GM21526 (cell line): ENCODE measurements around the gene CDKL1.
"Not testable (repeated sequence)": the region's sequence is repeated elsewhere in the genome, so short reads cannot be mapped to it uniquely, and the experiment has no call there.

Source experiments
- ATAC-seq: cut with Tn5 transposase; IDR thresholded peaks from one replicate; pipeline ENCODE4 v1.9.1; 2021; ENCODE audit warnings: moderate library complexity; ENCODE audit not compliant: unreplicated experiment, low FRiP score

Gene CDKL1

DNA sequence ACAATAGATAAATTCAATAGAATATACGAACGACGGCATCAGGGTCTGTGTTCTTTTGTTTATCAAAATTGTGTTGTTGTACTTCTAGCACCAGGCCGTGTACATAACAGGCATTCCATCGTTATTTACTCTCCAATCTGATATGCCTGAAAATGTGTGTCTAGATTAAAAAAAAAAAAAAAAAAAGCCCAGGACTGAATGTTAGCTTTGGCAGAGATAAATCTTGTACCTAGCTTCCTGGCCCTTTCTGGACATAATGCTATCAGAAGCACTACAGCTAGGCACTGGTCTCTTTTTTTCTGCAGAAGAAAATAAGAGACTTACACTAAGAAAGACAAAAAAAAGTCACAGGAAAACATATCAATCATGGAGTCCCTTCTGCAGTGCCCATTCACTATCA, 37.0 kb downstream of the CDKL1 start:
- ATAC-seq, result no peak

DNA sequence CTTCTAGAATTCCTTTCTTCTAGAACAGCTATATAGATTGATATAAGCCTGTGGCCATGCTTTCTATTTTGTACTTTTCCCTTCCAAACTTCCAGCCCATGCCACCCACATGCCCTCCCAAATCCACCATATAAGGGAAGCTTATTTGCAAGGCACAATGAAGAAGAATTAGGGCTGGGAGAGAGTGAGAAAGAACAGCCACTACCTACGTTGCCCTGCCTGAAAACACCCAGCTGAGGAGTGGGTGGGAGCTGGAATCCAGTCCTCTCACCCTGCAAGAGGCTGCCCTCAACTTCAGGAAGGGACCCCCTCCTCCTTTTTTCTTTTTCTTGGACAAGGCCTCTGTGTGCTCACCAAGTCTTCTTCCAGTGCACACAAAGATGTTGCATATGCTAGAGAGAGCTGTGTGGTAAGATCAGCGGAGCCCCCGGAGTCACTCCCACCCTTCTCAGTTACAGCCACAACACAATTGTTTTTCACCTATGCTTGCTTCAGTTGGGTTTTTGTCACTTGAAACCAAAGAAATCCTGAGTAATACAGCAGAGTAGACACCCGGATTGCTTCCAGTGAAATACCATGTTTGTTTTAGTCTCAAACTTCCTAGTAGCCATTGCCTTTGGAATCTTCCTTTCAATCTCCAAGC, 38.8 kb downstream of the CDKL1 start:
- ATAC-seq, result no peak

DNA sequence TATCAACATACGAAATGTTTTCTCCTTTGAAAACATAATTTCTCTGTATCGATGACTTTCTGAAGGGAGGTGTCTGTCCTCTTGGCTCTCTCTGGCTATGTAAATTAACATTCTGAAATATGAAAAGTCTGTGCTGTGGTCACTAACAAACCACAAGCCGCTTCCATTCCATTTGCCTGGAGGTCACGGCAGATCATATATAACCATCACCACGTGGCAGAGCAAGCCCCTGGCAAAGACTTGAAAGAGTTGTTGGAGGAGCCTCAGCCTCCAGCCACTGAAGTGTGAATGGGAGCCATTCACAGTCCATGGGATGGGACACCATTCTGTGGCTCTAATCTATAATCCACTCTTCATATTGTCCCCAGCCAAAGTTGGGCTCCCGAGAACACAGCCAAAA, 39.6 kb downstream of the CDKL1 start:
- no peak for ATAC-seq

DNA sequence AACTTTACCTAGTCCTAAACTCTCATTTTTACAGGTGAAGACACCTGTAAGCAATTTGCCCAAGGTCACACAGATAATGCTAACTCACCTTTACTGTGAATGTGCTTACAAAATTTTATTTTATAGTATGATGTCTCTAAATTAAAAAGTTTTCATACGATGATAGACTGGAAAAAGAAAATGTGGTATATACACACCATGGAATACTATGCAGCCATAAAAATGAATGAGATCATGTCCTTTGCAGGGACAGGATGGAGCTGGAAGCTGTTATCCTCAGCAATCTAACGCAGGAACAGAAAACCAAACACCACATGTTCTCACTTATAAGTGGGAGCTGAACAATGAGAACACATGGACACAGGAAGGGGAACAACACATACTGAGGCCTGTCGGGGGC, 40.4 kb downstream of the CDKL1 start:
- ATAC-seq, result not testable (repeated sequence)

DNA sequence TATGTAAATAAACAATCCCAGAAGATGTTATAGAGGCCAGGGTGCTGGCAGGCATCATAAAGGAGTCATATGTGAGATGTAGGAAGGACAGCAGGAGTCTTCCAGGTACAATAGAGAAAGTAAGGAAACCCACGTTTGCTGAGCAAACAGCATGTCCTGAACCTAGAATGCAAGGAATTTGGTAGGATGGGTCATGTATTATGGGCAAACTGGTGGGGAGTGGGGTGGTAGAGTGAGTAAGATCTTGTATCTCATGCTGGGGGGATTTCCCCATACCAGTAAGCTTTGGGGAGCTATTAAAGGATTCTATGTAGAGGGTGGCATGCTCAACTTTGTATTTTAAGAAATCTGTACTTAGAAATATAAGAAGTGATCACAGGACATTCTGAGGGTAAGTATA, 41.0 kb downstream of the CDKL1 start:
- ATAC-seq, result no peak

DNA sequence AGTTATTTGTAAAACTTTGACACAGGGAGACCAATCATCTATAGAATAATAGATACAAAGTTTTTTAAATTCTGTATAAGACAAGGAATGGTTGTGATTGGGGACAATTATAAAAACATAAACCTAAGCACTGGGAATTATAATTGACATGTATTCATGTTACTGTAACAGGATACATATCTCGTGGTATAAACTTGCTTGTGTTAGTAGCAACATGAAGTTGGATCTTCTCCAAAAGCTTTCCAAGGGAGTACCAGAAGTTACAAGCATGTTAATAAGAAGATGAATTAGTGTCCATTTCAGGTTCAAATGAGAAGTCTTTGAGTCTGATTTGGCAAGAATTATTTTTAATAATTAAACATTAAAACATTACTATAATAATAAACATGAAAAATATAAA, 42.2 kb downstream of the CDKL1 start:
- ATAC-seq, result no peak

DNA sequence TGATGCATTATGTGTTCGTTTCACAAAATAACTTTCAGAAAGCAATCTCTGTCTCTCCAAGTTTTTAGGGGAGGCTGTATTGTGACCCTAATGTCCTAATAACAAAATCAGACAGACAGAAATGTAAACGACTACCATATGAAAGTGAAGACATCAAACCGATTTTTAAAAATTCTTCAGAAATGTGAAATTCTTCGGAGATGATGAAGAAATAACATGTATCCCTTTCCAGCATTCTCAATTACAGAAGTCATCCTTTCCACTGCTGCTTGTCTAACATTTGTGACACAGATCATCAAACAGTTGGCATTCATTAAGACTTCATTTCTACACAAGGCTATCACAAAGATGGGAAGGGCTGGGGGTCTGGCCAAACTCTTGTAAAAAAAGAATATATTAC, 43.6 kb downstream of the CDKL1 start:
- no peak for ATAC-seq

DNA sequence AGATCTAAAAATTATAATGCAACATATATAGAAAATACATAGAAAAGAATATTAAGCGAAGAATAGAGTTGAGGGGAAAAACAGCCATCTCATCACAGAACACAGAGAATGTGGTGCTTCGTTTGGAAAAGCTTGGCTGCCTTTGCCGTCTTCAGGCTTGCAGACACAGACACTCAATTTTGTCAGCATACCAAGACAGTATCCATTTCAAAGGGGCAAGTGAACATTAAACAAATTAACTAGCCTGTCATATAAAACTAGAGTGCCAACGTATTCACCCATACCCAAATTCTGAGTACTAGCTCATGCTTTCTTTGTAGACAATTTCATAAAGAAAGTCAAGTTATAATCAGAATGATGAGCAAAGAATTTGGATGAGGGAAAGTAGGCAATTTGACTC, 44.1 kb downstream of the CDKL1 start:
- no peak for ATAC-seq

DNA sequence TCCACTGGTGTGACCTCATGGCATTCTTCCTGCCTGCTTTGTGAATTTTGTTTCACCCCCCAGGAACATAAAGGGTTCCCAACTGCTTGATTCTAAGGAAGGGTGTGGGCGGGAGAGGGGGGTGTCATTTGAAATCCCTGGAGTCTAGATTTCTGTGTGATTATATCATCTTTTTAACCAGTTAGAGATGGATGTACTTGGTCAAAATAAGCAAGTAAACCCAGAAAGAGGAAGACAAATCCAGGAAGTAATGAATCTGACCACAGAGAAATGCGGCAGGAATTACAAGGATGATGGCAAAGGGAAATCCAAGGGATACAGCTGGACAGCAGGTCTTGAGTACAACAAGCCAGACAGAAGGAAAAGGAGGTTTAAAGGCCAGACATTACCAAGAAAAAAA, 45.7 kb downstream of the CDKL1 start:
- ATAC-seq, result no peak

DNA sequence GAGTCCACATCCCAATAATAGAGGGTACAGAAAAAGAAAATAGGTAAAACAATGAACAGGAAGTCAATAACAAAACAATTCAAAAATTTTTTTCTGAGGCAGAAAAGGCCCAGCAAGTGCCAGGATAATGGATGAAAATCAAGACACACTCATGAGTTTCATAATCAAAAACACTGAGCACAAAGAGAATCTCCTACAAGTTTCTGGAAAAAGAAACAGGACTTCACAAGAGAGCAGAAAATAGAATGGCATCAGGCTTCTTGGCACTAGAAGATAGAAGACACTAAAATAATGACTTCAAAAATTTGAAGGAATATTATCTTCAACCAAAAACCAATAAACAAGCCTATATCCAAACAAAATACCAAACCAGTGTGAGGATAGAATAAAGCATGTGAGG, 47.7 kb downstream of the CDKL1 start:
- ATAC-seq, result no peak

DNA sequence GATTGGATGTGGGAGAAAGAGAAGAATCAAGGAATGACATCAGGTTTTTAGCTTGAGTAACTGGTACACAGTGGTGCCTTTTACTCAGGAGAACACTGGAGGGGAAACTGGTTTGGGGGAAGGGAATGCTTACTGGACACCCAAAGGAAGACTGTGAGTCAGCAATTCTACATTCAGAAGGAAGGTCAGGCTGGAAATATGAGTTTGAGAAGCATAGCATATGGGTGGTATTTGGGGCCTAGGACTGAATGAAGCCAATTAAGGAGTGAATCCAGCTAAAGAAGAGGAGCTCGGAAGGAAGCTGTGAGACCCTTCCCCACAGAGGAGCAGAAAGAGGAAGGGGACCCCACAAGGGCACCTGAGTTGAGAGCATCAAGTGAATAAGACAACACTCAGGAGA, 49.2 kb downstream of the CDKL1 start:
- no peak for ATAC-seq

DNA sequence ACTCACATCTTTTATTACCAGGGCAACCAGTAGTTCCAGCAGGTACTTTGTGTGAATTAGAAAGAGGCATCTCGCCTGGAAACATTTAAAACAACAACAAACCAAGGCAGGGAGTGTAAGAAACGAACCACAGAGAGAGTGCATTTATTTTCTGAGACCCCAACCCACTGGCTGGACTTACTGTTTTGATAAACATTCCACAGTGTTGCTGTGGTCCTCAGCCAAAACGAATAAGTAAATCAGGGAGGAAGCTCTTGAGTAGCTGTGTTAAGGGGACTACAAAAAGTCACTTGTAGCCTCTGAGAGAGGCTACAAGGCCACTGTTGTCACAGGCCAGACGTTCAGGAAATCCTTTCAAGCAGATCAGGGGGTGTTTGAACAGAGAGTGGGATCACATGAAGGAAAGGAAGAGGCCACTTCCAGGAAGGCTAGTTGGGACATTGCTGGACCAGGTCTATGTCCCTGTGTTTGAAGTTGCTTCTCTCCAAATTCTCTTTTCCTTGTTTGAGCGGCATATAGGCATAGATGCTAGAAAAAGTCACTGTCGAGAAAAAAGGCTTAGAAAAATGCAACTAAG, 50.7 kb downstream of the CDKL1 start:
- no peak for ATAC-seq

DNA sequence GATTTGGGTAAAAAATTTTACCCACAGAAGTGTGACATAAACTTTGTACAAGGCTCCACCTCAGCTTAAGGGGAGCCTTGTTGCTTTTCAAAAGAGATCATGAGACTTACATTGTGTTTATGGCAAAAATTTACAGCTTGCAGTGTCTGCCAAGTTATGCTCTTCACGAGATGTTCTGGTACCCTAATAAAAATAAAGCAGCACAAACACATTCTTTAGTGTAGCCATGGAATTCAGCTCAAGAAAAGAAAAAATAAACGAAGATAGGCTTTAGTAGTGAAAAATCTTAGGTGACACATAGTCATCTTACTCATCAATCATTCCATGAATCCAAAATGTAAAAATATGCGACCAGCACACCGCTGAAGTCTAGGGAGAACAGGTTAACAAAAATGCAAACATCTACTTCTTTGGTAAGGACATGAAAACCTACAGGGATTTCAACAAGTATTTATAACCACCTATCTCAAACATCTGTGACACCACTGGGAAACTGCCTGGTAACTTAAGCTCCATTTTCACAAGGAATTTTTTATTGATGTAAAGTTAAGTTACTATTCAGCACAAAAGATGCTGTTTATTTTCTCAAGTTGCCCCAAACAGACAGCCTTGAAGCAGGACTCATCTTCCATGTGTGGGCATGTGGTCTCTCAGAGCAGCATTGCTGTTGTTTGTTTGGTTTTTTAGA, 51.7 kb downstream of the CDKL1 start:
- ATAC-seq, result no peak

DNA sequence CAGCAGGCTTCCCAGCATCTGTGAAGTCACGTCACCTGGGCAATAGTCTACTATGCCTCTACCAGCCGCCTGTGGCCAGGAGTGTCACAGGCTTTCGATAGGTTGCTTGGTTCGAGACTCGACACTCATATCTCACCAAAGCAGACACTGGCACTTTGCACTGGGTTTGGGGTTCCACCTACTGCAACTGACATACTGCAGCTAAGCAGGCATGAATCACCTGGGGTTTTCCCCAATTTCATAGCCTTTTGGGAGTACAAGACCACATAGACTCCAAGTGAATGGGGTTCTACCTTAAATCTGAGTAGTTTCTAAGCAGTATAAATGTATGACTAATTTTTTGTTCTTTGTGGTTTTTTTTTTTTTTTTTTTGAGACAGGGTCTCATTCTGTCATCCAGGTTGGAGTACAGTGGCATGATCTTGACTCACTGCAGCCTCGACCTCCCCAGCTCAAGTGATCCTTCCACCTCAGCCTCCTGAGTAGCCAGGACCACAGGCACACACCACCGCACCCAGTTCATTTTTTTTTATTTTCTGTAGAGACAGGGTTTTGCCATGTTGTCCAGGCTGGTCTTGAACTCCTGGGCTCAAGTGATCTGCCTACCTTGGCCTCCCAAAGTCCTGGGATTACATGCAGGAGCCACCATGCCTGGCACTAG, 52.4 kb downstream of the CDKL1 start:
- ATAC-seq, result no peak

DNA sequence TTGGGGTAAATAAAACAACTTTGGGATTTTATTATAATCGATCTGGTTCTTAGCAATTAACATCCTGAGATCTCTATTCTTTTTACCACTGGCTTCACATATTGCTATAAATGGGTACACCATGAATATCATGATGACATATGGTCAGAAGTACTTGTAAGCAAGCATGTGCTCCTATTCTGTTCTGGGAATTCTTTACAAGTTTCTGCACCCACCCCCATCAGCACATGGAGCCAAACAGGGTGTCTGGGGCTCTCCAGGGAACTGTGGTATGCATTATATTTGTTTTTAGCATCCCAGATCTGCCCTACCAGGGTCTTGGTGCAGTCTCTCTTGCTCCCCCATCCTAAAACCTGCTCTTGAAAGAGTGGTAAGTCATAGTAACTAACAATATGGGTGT, 53.2 kb downstream of the CDKL1 start:
- no peak for ATAC-seq

DNA sequence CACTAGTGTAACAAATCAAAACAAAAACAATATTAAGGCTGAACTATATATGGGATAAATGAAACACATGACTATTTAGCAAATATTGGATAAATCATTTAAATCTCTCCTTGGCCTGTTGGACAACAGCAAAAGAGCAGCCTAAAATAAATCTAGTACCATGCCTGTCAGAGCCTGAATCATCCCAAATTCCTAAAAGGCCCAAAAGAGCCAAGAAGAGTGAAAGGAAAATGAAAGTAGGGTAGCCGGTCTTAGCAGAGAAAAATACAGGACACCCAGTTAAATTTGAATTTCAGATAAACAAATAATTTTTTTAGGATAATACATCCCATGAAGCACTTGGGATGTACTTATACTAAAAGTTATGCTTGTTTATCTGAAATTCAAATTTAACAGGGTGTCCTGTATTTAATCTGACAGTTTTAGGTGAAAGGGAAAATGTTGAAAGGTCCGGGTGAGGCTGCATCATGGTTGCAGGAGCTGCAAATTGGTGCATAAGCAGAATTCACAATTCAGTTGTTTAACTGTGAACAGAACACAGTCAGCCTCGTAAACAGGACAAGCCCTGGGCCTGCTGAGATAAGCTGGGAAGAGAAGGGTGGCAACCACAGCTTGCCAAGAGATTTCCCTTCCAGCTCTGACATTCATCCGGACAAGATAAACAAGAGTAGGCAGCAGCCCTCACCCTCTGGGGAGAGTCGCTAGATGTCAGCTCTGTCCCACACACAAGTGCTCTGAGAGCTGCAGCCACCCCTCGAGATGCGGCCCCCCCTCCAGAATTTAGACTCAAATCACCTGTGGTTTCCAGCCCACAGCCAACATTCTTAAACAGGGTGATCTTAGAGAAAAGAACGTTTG, 54.2 kb downstream of the CDKL1 start:
- ATAC-seq, result no peak

DNA sequence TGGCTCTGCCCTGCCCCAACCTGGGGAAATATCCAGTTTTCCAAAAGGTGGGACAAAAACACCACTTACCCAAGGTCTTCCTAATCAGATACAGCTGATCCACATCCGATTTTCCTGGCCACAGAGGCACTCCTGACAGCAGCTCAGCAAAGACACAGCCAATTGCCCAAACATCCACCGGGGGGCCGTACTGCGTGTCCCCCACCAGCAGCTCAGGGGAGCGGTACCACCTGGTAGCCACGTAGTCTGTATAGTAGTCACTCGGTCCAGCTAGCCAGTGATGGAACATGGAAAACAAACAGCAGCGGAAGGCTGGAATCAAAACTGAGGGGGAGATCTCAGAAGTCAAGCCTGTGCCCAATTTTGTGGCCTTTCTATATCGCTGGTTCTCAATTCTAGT, 55.7 kb downstream of the CDKL1 start:
- ATAC-seq, result no peak

DNA sequence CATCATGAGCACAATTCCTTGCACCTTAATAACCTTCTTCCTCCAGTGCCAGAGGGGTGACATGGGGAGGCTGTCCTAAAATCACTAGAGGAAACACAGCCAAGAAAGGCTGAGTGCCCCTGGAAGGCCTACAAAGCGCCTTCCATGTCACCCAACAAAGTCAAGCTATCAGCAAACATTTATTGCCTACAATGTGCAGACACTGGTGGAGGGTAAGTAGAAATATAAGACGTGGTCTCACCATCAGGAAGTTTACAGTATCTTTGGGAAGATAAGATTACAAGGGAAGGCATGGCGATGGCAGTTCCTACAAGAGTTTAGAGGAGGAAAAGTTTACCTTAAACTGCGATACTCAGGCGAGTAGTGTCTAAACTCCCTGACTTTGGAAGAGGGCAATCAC, 56.6 kb downstream of the CDKL1 start:
- no peak for ATAC-seq

DNA sequence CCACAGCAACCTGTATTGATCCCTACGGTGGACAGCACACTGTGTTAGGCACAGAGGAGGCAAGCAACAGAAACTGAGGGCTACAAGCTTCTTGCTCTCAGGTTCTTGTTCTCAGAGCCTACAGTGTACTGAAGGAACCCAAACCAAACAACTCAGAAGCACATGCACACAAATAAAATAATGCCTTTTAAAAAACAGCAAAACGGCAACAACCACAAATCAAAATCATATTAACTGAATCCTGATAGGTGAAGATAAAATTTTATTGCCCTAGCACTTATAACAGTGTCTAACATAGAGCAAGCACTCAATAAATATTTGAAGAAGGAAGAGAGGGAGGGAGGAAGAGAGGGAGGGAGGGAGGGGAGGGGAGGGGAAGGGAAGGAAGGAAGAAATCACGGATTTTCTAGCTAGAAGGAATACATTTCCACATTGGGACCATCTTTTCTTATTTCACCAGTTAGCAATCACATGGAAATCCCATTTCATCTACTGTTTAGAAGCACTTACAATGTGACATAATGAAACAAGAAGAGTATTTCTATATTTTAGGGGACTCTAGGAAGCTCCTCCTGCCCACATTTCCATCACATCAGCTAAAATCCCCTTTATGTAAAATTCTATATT, 57.4 kb downstream of the CDKL1 start:
- ATAC-seq, result no peak

DNA sequence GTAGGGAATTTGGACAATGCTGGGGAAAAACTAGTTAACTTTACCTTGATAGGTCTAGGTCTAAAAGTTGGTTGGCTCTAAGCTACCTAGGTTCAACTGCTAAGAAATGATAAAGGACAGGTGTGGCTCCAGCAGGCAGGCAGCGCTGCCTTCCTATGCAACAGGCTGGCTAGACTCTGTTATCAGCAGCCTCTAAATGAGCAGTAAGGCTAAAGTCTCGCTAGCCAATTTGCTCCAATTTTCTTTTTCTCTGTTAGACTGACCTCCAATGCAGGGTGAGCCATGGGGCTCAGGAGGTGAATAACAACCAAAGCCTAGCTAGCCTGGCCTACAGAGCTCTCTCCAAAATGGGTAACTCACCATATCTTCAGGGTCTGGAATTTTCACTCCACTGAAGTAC, 58.1 kb downstream of the CDKL1 start:
- no peak for ATAC-seq
